Caco-2 (cell line): ENCODE data around the gene COG1. TPM values are rescaled to one million over a fixed set of nuclear protein-coding genes. Genes with fewer than 3 reads are reported as not detected.
A peak's percentile ranks its signal among the peaks of the same experiment; 100 is the strongest.

Source experiments
- BruUV-seq: library from RNA; stranded (reverse); fragments of 400-500 nt; replicated peaks from 2 replicates; lab custom pipeline; 2021; lab: Mats Ljungman, UMichigan
- CTCF ChIA-PET: fragments of 300-600 bp; sonication (Branson Sonifier 250); formaldehyde crosslinking; loops from one replicate; lab custom pipeline; 2022; ENCODE audit warnings: antibody characterized with exemption; lab: Charles Lee
- POLR2A ChIA-PET: fragments of 300-600 bp; sonication (Branson Sonifier 250); formaldehyde crosslinking; loops from one replicate; lab custom pipeline; 2022; ENCODE audit warnings: antibody characterized with exemption; lab: Charles Lee
- DNase-seq, 2 experiments: peaks; one replicate each; pipeline versions ENCODE4 v3.0.0 to v3.0.0-alpha.2; 2020 to 2022
- H3K27me3 ChIP-seq: replicated peaks from 2 replicates; pipeline ENCODE4 v1.6.0; 2011; ENCODE audit warnings: low read length; ENCODE audit not compliant: control insufficient read depth, insufficient read depth
- H3K36me3 ChIP-seq: 2 replicates; pipeline ENCODE4 v1.5.1; 2011; ENCODE audit warnings: low read length; ENCODE audit not compliant: control insufficient read depth, insufficient read depth
- H3K4me1 ChIP-seq: fragments of 250-450 bp; sonication (Bioruptor Pico); 2 replicates; pipeline ENCODE4 v1.5.1; 2020; ENCODE audit warnings: mild to moderate bottlenecking
- H3K4me3 ChIP-seq: 2 replicates; pipeline ENCODE4 v1.5.1; 2011; ENCODE audit warnings: low read depth, mild to moderate bottlenecking, control low read depth, low read length
- H3K9me3 ChIP-seq: fragments of 250-450 bp; sonication (Bioruptor Pico); 2 replicates; pipeline ENCODE4 v1.5.1; 2020; ENCODE audit warnings: mild to moderate bottlenecking, moderate library complexity
- H3K27ac Mint-ChIP-seq: one replicate; pipeline ENCODE4 v1.8.0; 2022; ENCODE audit warnings: mixed read lengths; ENCODE audit not compliant: unreplicated experiment
- H3K27me3 Mint-ChIP-seq: one replicate; pipeline ENCODE4 v1.8.0; 2022; ENCODE audit warnings: mixed read lengths; ENCODE audit not compliant: insufficient read depth, unreplicated experiment
- H3K36me3 Mint-ChIP-seq: one replicate; pipeline ENCODE4 v1.8.0; 2022; ENCODE audit warnings: mild to moderate bottlenecking, mixed read lengths; ENCODE audit not compliant: insufficient read depth, unreplicated experiment
- H3K4me1 Mint-ChIP-seq: one replicate; pipeline ENCODE4 v1.8.0; 2022; ENCODE audit warnings: low read depth, mixed read lengths; ENCODE audit not compliant: unreplicated experiment
- H3K4me3 Mint-ChIP-seq: one replicate; pipeline ENCODE4 v1.8.0; 2022; ENCODE audit warnings: mild to moderate bottlenecking, moderate library complexity, mixed read lengths; ENCODE audit not compliant: unreplicated experiment
- H3K9me3 Mint-ChIP-seq: one replicate; pipeline ENCODE4 v1.8.0; 2022; ENCODE audit warnings: mixed read lengths; ENCODE audit not compliant: unreplicated experiment
- CTCF ChIP-seq, 2 experiments: fragments of 200-600 bp in 1 of 2; IDR thresholded peaks; 1 replicate in 1 of 2; 2 replicates in 1 of 2; pipeline versions ENCODE4 v1.5.1 to v1.8.0; 2011 to 2022; ENCODE audit warnings: antibody characterized with exemption in 1 of 2, control low read depth in 1 of 2, inconsistent platforms in 1 of 2, low read depth in 1 of 2, low read length in 1 of 2, mild to moderate bottlenecking in 1 of 2, moderate library complexity in 1 of 2; ENCODE audit not compliant: insufficient read depth in 1 of 2, severe bottlenecking in 1 of 2, unreplicated experiment in 1 of 2
- intact Hi-C: fragments of 100-400 bp; cut with micrococcal nuclease; formaldehyde crosslinking; loops from one replicate; pipeline ENCODE4 v1.10.0; 2022; ENCODE audit not compliant: unreplicated experiment
- total RNA-seq: library from RNA; stranded (reverse); gene quantifications from 2 replicates; pipeline ENCODE4 v1.2.3, GENCODE V29; 2022

Gene COG1
- total RNA-seq, 1 experiment from 2014 or later, result 36.8 TPM

- POLR2A ChIA-PET, result no interaction called here
- CTCF ChIA-PET, result no interaction called here
- no peak for DNase-seq
- Mint-ChIP-seq H3K36me3 (peaks cover 93% of the 10 kb centered on the region), H3K4me1 (no peaks in the 10 kb centered on the region), H3K27ac (no peak overlapping the region), H3K27me3 (no peaks in the 10 kb centered on the region), H3K9me3 (no peaks in the 10 kb centered on the region), H3K4me3 (no peak overlapping the region)
- no peak for TF ChIP-seq CTCF (IDR thresholded peaks at IDR 0.05; ENCODE audit: insufficient read depth in 1 of 2, low read depth in 1 of 2, low read length in 1 of 2, severe bottlenecking in 1 of 2, unreplicated experiment in 1 of 2)
- H3K27me3 ChIP-seq, result no peaks in the 10 kb centered on the region
- peaks cover 17% of the 10 kb centered on the region for H3K36me3 ChIP-seq
- no peak overlapping the region for H3K4me3 ChIP-seq
- intact Hi-C loops, result no loop called here
- no TSS peak for BruUV-seq
- no peaks in the 10 kb centered on the region for H3K9me3 ChIP-seq
- peaks cover 13% of the 10 kb centered on the region for H3K4me1 ChIP-seq
Measured at GRCh38 chr17:73199751-73200317, 7.0 kb downstream of the COG1 start.

GRCh38 chr17:73200476-73200875 lies 7.6 kb downstream of the COG1 start:
- Mint-ChIP-seq H3K9me3 (no peaks in the 10 kb centered on the region), H3K27me3 (no peaks in the 10 kb centered on the region), H3K27ac (no peak overlapping the region), H3K4me1 (no peaks in the 10 kb centered on the region), H3K36me3 (peaks cover 93% of the 10 kb centered on the region), H3K4me3 (no peak overlapping the region)
- Histone ChIP-seq H3K4me1 (peaks cover 13% of the 10 kb centered on the region), H3K4me3 (no peak overlapping the region), H3K9me3 (no peaks in the 10 kb centered on the region), H3K36me3 (peaks cover 18% of the 10 kb centered on the region), H3K27me3 (no peaks in the 10 kb centered on the region)
- DNase-seq, result no peak
- TF ChIP-seq CTCF (IDR thresholded peaks at IDR 0.05; ENCODE audit: insufficient read depth in 1 of 2, low read depth in 1 of 2, low read length in 1 of 2, severe bottlenecking in 1 of 2, unreplicated experiment in 1 of 2), result no peak
- POLR2A ChIA-PET, result no interaction called here
- no TSS peak for BruUV-seq
- intact Hi-C loops, result no loop called here
- CTCF ChIA-PET, result no interaction called here

GRCh38 chr17:73201215-73202069 lies 8.6 kb downstream of the COG1 start:
- Mint-ChIP-seq H3K27ac (peak overlapping the region; percentile 53), H3K9me3 (no peaks in the 10 kb centered on the region), H3K4me1 (no peaks in the 10 kb centered on the region), H3K27me3 (no peaks in the 10 kb centered on the region), H3K4me3 (no peak overlapping the region), H3K36me3 (peaks cover 97% of the 10 kb centered on the region)
- POLR2A ChIA-PET, result no interaction called here
- BruUV-seq, result no TSS peak
- no peaks in the 10 kb centered on the region for H3K27me3 ChIP-seq
- CTCF ChIA-PET, result no interaction called here
- H3K4me3 ChIP-seq, result no peak overlapping the region
- H3K9me3 ChIP-seq, result no peaks in the 10 kb centered on the region
- intact Hi-C loops, result no loop called here
- H3K4me1 ChIP-seq, result peaks cover 13% of the 10 kb centered on the region
- no peak for DNase-seq
- peaks cover 18% of the 10 kb centered on the region for H3K36me3 ChIP-seq
- no peak for TF ChIP-seq CTCF (IDR thresholded peaks at IDR 0.05; ENCODE audit: insufficient read depth in 1 of 2, low read depth in 1 of 2, low read length in 1 of 2, severe bottlenecking in 1 of 2, unreplicated experiment in 1 of 2)
